SK-N-SH (cell line): ENCODE data around the gene CCDC154.

Source experiments
- EP300 ChIP-seq, 2 experiments: IDR thresholded peaks; 2 replicates each; pipeline versions ENCODE4 v1.4.0 to v1.6.1; 2012; ENCODE audit warnings: borderline replicate concordance in 1 of 2, low read depth in 1 of 2, low read length in 1 of 2
- EZH2phosphoT487 ChIP-seq: fragments of 200-600 bp; sonication (generic); IDR thresholded peaks from 2 replicates; pipeline ENCODE4 v1.6.1; 2017; ENCODE audit warnings: low read depth, mixed run types, mild to moderate bottlenecking, antibody characterized with exemption, moderate library complexity, borderline replicate concordance
- FOXJ3 ChIP-seq: sonication (generic); formaldehyde crosslinking; IDR thresholded peaks from 2 replicates; pipeline ENCODE4 v1.5.1; 2020; ENCODE audit warnings: mild to moderate bottlenecking, missing genetic modification reagents
- GABPA ChIP-seq: IDR thresholded peaks from 2 replicates; pipeline ENCODE4 v1.4.0; 2012; ENCODE audit warnings: low read depth, mild to moderate bottlenecking
- JUND ChIP-seq: IDR thresholded peaks from 2 replicates; pipeline ENCODE4 v1.4.0; 2012
- POLR2AphosphoS5 ChIP-seq: IDR thresholded peaks from 2 replicates; pipeline ENCODE4 v1.6.1; 2012; ENCODE audit warnings: low read depth, low read length
- TAF1 ChIP-seq: IDR thresholded peaks from 2 replicates; pipeline ENCODE4 v1.6.1; 2012; ENCODE audit warnings: low read depth, mild to moderate bottlenecking, low read length, moderate library complexity, borderline replicate concordance
- TCF12 ChIP-seq: IDR thresholded peaks from 2 replicates; pipeline ENCODE4 v1.4.0; 2012
- TF ChIP-seq, protein P1 (sequence below): fragments of 150-350 bp; IDR thresholded peaks from 2 replicates; pipeline ENCODE4 v1.6.1; 2017; ENCODE audit warnings: antibody characterized with exemption, low read length, low read depth, borderline replicate concordance
- TF ChIP-seq, protein P2 (sequence below): fragments of 200-600 bp; sonication (generic); IDR thresholded peaks from 2 replicates; pipeline ENCODE4 v1.6.1; 2017; ENCODE audit warnings: antibody characterized with exemption, mild to moderate bottlenecking, moderate library complexity
- TF ChIP-seq, protein P3 (sequence below): IDR thresholded peaks from 2 replicates; pipeline ENCODE4 v1.6.1; 2012; ENCODE audit warnings: mild to moderate bottlenecking, low read depth, low read length, moderate library complexity
- TF ChIP-seq, protein P4 (sequence below): IDR thresholded peaks from 2 replicates; pipeline ENCODE4; 2012
- TF ChIP-seq, protein P5 (sequence below): fragments of 150-350 bp; IDR thresholded peaks from 2 replicates; pipeline ENCODE4 v1.6.1; 2016; ENCODE audit warnings: mild to moderate bottlenecking, low read depth, low read length

DNA sequence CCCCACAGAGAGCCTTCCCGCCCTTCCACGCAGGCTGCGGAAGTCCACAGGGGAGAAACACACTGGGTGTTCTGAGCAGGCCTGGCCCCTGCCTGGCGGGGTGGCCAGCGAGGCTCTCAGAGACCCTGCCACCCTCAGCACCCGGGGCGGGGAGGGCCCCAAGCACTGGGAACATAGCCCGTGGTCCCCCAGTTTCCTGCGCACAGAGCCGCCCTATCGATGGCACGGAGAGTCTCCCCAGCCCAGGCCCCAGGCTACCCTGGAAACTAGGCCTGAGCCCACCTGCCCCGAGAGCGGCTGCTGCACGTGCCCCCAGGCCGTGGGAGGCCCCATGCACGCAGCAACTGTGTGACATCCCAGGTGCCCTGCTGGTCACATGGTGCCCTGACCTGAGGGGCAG is 10.2 kb upstream of the CCDC154 start:
- TF ChIP-seq, protein P1, sequence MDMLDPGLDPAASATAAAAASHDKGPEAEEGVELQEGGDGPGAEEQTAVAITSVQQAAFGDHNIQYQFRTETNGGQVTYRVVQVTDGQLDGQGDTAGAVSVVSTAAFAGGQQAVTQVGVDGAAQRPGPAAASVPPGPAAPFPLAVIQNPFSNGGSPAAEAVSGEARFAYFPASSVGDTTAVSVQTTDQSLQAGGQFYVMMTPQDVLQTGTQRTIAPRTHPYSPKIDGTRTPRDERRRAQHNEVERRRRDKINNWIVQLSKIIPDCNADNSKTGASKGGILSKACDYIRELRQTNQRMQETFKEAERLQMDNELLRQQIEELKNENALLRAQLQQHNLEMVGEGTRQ: no peak
- TF ChIP-seq, protein P2, sequence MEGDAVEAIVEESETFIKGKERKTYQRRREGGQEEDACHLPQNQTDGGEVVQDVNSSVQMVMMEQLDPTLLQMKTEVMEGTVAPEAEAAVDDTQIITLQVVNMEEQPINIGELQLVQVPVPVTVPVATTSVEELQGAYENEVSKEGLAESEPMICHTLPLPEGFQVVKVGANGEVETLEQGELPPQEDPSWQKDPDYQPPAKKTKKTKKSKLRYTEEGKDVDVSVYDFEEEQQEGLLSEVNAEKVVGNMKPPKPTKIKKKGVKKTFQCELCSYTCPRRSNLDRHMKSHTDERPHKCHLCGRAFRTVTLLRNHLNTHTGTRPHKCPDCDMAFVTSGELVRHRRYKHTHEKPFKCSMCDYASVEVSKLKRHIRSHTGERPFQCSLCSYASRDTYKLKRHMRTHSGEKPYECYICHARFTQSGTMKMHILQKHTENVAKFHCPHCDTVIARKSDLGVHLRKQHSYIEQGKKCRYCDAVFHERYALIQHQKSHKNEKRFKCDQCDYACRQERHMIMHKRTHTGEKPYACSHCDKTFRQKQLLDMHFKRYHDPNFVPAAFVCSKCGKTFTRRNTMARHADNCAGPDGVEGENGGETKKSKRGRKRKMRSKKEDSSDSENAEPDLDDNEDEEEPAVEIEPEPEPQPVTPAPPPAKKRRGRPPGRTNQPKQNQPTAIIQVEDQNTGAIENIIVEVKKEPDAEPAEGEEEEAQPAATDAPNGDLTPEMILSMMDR: no peak
- TF ChIP-seq, protein P3, sequence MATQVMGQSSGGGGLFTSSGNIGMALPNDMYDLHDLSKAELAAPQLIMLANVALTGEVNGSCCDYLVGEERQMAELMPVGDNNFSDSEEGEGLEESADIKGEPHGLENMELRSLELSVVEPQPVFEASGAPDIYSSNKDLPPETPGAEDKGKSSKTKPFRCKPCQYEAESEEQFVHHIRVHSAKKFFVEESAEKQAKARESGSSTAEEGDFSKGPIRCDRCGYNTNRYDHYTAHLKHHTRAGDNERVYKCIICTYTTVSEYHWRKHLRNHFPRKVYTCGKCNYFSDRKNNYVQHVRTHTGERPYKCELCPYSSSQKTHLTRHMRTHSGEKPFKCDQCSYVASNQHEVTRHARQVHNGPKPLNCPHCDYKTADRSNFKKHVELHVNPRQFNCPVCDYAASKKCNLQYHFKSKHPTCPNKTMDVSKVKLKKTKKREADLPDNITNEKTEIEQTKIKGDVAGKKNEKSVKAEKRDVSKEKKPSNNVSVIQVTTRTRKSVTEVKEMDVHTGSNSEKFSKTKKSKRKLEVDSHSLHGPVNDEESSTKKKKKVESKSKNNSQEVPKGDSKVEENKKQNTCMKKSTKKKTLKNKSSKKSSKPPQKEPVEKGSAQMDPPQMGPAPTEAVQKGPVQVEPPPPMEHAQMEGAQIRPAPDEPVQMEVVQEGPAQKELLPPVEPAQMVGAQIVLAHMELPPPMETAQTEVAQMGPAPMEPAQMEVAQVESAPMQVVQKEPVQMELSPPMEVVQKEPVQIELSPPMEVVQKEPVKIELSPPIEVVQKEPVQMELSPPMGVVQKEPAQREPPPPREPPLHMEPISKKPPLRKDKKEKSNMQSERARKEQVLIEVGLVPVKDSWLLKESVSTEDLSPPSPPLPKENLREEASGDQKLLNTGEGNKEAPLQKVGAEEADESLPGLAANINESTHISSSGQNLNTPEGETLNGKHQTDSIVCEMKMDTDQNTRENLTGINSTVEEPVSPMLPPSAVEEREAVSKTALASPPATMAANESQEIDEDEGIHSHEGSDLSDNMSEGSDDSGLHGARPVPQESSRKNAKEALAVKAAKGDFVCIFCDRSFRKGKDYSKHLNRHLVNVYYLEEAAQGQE: no peak
- TF ChIP-seq EZH2phosphoT487: no peak
- TF ChIP-seq EP300 (IDR thresholded peaks at IDR 0.05; ENCODE audit: borderline replicate concordance in 1 of 2, low read depth in 1 of 2, low read length in 1 of 2): no peak
- TF ChIP-seq, protein P4, sequence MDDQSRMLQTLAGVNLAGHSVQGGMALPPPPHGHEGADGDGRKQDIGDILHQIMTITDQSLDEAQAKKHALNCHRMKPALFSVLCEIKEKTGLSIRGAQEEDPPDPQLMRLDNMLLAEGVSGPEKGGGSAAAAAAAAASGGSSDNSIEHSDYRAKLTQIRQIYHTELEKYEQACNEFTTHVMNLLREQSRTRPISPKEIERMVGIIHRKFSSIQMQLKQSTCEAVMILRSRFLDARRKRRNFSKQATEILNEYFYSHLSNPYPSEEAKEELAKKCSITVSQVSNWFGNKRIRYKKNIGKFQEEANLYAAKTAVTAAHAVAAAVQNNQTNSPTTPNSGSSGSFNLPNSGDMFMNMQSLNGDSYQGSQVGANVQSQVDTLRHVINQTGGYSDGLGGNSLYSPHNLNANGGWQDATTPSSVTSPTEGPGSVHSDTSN: no peak
- no peak for TF ChIP-seq GABPA
- TF ChIP-seq JUND: no peak
- TF ChIP-seq TAF1: no peak
- TF ChIP-seq POLR2AphosphoS5: no peak
- TF ChIP-seq, protein P5, sequence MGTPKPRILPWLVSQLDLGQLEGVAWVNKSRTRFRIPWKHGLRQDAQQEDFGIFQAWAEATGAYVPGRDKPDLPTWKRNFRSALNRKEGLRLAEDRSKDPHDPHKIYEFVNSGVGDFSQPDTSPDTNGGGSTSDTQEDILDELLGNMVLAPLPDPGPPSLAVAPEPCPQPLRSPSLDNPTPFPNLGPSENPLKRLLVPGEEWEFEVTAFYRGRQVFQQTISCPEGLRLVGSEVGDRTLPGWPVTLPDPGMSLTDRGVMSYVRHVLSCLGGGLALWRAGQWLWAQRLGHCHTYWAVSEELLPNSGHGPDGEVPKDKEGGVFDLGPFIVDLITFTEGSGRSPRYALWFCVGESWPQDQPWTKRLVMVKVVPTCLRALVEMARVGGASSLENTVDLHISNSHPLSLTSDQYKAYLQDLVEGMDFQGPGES: no peak
- TF ChIP-seq TCF12: no peak
- TF ChIP-seq FOXJ3 (CRISPR knock-in tag): no peak
